Panc1 (cell line): ENCODE data around the gene SPINK7.
"Not testable (repeated sequence)": the region's sequence is repeated elsewhere in the genome, so short reads cannot be mapped to it uniquely, and the experiment has no call there.

Experiments
- POLR2AphosphoS5 ChIP-seq: IDR thresholded peaks from 2 replicates; pipeline ENCODE4 v1.6.1; 2012; ENCODE audit warnings: mild to moderate bottlenecking, low read depth, low read length, moderate library complexity
- SIN3A ChIP-seq: IDR thresholded peaks from 2 replicates; pipeline ENCODE4 v1.6.1; 2012; ENCODE audit warnings: low read depth, mild to moderate bottlenecking, low read length, moderate library complexity, borderline replicate concordance; ENCODE audit not compliant: insufficient read depth
- TCF7L2 ChIP-seq: IDR thresholded peaks from 2 replicates; pipeline ENCODE4 v1.6.1; 2011; ENCODE audit warnings: mild to moderate bottlenecking, low read depth, low read length, inconsistent platforms
- TF ChIP-seq, protein P1 (sequence below): fragments of 450-650 bp; IDR thresholded peaks from 2 replicates; pipeline ENCODE4 v1.5.1; 2017; ENCODE audit warnings: mild to moderate bottlenecking
- TF ChIP-seq, protein P2 (sequence below), 2 experiments: IDR thresholded peaks; 2 replicates each; pipeline ENCODE4 v1.6.1; 2011 to 2012; ENCODE audit warnings: low read depth in 2 of 2, control low read depth in 1 of 2, low read length in 1 of 2, mild to moderate bottlenecking in 1 of 2, moderate library complexity in 1 of 2; ENCODE audit not compliant: insufficient read depth in 1 of 2

DNA sequence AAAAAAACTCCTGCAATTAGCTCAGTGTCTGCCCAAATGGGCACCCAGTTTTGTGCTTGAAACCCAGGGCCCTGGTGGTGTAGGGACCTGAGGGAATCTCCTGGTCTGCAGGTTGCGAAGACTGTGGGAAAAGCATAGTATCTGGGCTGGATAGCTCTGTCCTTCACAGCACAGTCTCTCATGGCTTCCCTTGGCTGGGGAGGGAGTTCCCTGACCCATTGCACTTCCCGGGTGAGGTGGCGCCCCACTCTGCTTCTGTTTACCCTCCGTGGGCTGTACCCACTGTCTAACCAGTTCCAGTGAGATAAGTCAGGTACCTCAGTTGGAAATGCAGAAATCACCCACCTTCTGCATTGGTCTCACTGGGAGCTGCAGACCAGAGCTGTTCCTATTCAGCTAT, 30.9 kb upstream of the SPINK7 start:
- TF ChIP-seq, protein P1, sequence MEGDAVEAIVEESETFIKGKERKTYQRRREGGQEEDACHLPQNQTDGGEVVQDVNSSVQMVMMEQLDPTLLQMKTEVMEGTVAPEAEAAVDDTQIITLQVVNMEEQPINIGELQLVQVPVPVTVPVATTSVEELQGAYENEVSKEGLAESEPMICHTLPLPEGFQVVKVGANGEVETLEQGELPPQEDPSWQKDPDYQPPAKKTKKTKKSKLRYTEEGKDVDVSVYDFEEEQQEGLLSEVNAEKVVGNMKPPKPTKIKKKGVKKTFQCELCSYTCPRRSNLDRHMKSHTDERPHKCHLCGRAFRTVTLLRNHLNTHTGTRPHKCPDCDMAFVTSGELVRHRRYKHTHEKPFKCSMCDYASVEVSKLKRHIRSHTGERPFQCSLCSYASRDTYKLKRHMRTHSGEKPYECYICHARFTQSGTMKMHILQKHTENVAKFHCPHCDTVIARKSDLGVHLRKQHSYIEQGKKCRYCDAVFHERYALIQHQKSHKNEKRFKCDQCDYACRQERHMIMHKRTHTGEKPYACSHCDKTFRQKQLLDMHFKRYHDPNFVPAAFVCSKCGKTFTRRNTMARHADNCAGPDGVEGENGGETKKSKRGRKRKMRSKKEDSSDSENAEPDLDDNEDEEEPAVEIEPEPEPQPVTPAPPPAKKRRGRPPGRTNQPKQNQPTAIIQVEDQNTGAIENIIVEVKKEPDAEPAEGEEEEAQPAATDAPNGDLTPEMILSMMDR = not testable (repeated sequence)
- not testable (repeated sequence) for TF ChIP-seq TCF7L2, SIN3A, POLR2AphosphoS5
- TF ChIP-seq, protein P2, sequence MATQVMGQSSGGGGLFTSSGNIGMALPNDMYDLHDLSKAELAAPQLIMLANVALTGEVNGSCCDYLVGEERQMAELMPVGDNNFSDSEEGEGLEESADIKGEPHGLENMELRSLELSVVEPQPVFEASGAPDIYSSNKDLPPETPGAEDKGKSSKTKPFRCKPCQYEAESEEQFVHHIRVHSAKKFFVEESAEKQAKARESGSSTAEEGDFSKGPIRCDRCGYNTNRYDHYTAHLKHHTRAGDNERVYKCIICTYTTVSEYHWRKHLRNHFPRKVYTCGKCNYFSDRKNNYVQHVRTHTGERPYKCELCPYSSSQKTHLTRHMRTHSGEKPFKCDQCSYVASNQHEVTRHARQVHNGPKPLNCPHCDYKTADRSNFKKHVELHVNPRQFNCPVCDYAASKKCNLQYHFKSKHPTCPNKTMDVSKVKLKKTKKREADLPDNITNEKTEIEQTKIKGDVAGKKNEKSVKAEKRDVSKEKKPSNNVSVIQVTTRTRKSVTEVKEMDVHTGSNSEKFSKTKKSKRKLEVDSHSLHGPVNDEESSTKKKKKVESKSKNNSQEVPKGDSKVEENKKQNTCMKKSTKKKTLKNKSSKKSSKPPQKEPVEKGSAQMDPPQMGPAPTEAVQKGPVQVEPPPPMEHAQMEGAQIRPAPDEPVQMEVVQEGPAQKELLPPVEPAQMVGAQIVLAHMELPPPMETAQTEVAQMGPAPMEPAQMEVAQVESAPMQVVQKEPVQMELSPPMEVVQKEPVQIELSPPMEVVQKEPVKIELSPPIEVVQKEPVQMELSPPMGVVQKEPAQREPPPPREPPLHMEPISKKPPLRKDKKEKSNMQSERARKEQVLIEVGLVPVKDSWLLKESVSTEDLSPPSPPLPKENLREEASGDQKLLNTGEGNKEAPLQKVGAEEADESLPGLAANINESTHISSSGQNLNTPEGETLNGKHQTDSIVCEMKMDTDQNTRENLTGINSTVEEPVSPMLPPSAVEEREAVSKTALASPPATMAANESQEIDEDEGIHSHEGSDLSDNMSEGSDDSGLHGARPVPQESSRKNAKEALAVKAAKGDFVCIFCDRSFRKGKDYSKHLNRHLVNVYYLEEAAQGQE (IDR thresholded peaks at IDR 0.05; ENCODE audit: insufficient read depth in 1 of 2, low read depth in 2 of 2, low read length in 1 of 2) = not testable (repeated sequence)
